H9 (cell line): Measurements from ENCODE around the gene SLF1. TPM values are rescaled to one million over a fixed set of nuclear protein-coding genes. Genes with fewer than 3 reads are reported as not detected.

Experiments used
- DNase-seq: peaks from one replicate; pipeline ENCODE4 v3.0.0-alpha.2; 2017
- H2AFZ ChIP-seq: one replicate; pipeline ENCODE4 v1.6.1; 2013; ENCODE audit warnings: mild to moderate bottlenecking, low read length, control low read depth, moderate library complexity
- H2AK5ac ChIP-seq: 2 replicates; pipeline ENCODE4 v1.6.1; 2013; ENCODE audit warnings: low read length, control low read depth, mixed read lengths; ENCODE audit not compliant: insufficient read length
- H2BK120ac ChIP-seq: one replicate; pipeline ENCODE4 v1.6.1; 2013; ENCODE audit warnings: low read depth, mild to moderate bottlenecking, low read length, control low read depth, inconsistent platforms; ENCODE audit not compliant: poor library complexity, severe bottlenecking
- H2BK12ac ChIP-seq: 2 replicates; pipeline ENCODE4 v1.6.1; 2013; ENCODE audit warnings: low read length, control low read depth, mixed read lengths, low read depth; ENCODE audit not compliant: insufficient read length
- H2BK15ac ChIP-seq: 2 replicates; pipeline ENCODE4 v1.6.1; 2013; ENCODE audit warnings: low read depth, low read length, control low read depth
- H2BK20ac ChIP-seq: one replicate; pipeline ENCODE4 v1.6.1; 2013; ENCODE audit warnings: low read depth, mild to moderate bottlenecking, low read length, control low read depth, inconsistent platforms; ENCODE audit not compliant: poor library complexity, severe bottlenecking
- H2BK5ac ChIP-seq: 2 replicates; pipeline ENCODE4 v1.6.1; 2013; ENCODE audit warnings: low read length, control low read depth, mixed read lengths; ENCODE audit not compliant: insufficient read length
- H3K14ac ChIP-seq: 2 replicates; pipeline ENCODE4 v1.6.1; 2013; ENCODE audit warnings: low read length, control low read depth; ENCODE audit not compliant: insufficient read depth
- H3K18ac ChIP-seq: 2 replicates; pipeline ENCODE4 v1.6.1; 2013; ENCODE audit warnings: low read depth, mild to moderate bottlenecking, mixed read lengths, low read length, control low read depth; ENCODE audit not compliant: insufficient read length
- H3K23ac ChIP-seq: 2 replicates; pipeline ENCODE4 v1.6.1; 2013; ENCODE audit warnings: low read length, control low read depth, mixed read lengths, low read depth; ENCODE audit not compliant: insufficient read length
- H3K23me2 ChIP-seq: 2 replicates; pipeline ENCODE4 v1.6.1; 2013; ENCODE audit warnings: low read depth, mild to moderate bottlenecking, mixed read lengths, low read length, control low read depth; ENCODE audit not compliant: insufficient read length, poor library complexity, severe bottlenecking
- H3K27ac ChIP-seq: 2 replicates; pipeline ENCODE4 v1.5.1; 2013; ENCODE audit warnings: low read length, control low read depth, mixed read lengths, low read depth; ENCODE audit not compliant: insufficient read length
- H3K27me3 ChIP-seq: 2 replicates; pipeline ENCODE4 v1.6.1; 2013; ENCODE audit warnings: low read length, control low read depth, inconsistent platforms; ENCODE audit not compliant: insufficient read depth
- H3K4ac ChIP-seq: 2 replicates; pipeline ENCODE4 v1.6.1; 2013; ENCODE audit warnings: low read depth, mild to moderate bottlenecking, control low read depth, inconsistent platforms, low read length, moderate library complexity
- H3K4me1 ChIP-seq: 2 replicates; pipeline ENCODE4 v1.6.1; 2013; ENCODE audit warnings: low read length, control low read depth, inconsistent platforms; ENCODE audit not compliant: insufficient read depth
- H3K4me2 ChIP-seq: 2 replicates; pipeline ENCODE4 v1.6.1; 2013; ENCODE audit warnings: low read length, control low read depth, mixed read lengths; ENCODE audit not compliant: insufficient read length, insufficient read depth
- H3K56ac ChIP-seq: 2 replicates; pipeline ENCODE4 v1.6.1; 2013; ENCODE audit warnings: low read depth, mild to moderate bottlenecking, mixed read lengths, low read length, control low read depth; ENCODE audit not compliant: insufficient read length
- H3K79me1 ChIP-seq: 2 replicates; pipeline ENCODE4 v1.6.1; 2013; ENCODE audit warnings: low read depth, mild to moderate bottlenecking, moderate library complexity, low read length, control low read depth, inconsistent platforms; ENCODE audit not compliant: insufficient read depth, poor library complexity, severe bottlenecking
- H3K79me2 ChIP-seq: 2 replicates; pipeline ENCODE4 v1.6.1; 2013; ENCODE audit warnings: low read length, control low read depth, inconsistent platforms; ENCODE audit not compliant: insufficient read depth
- H3K9ac ChIP-seq: 2 replicates; pipeline ENCODE4 v1.6.1; 2013; ENCODE audit warnings: low read length, control low read depth, mixed read lengths; ENCODE audit not compliant: insufficient read length; ENCODE audit errors: extremely low read depth
- H3K9me3 ChIP-seq: one replicate; pipeline ENCODE4 v1.6.1; 2013; ENCODE audit warnings: low read depth, low read length, inconsistent platforms; ENCODE audit not compliant: control insufficient read depth
- H3T11ph ChIP-seq: one replicate; pipeline ENCODE4 v1.6.1; 2013; ENCODE audit warnings: mild to moderate bottlenecking, low read length, control low read depth, inconsistent platforms
- H4K20me1 ChIP-seq: one replicate; pipeline ENCODE4 v1.6.1; 2013; ENCODE audit not compliant: control insufficient read depth, insufficient read length, insufficient read depth
- H4K5ac ChIP-seq: 2 replicates; pipeline ENCODE4 v1.6.1; 2013; ENCODE audit warnings: low read depth, mild to moderate bottlenecking, mixed read lengths, low read length, control low read depth; ENCODE audit not compliant: insufficient read length
- H4K8ac ChIP-seq: replicated peaks from 2 replicates; pipeline ENCODE4 v1.6.1; 2013; ENCODE audit warnings: low read length, control low read depth, mixed read lengths, low read depth; ENCODE audit not compliant: insufficient read length
- H4K91ac ChIP-seq: 2 replicates; pipeline ENCODE4 v1.6.1; 2013; ENCODE audit warnings: low read depth, mild to moderate bottlenecking, moderate library complexity, mixed read lengths, low read length, control low read depth; ENCODE audit not compliant: insufficient read length
- H3K27ac Mint-ChIP-seq, 3 experiments: 2 replicates in 2 of 3; 3 replicates in 1 of 3; pipeline ENCODE4 v1.8.0; 2020 to 2021; ENCODE audit warnings: mixed read lengths in 3 of 3, mild to moderate bottlenecking in 1 of 3, moderate library complexity in 1 of 3
- H3K27me3 Mint-ChIP-seq: 2 replicates; pipeline ENCODE4 v1.8.0; 2021; ENCODE audit warnings: low read depth, mild to moderate bottlenecking, moderate library complexity, mixed read lengths
- H3K36me3 Mint-ChIP-seq, 3 experiments: 2 replicates in 2 of 3; 3 replicates in 1 of 3; pipeline ENCODE4 v1.8.0; 2020 to 2021; ENCODE audit warnings: low read depth in 3 of 3, mixed read lengths in 3 of 3; ENCODE audit not compliant: insufficient read depth in 1 of 3
- H3K4me1 Mint-ChIP-seq, 2 experiments: 2 replicates each; pipeline ENCODE4 v1.8.0; 2020; ENCODE audit warnings: mixed read lengths in 2 of 2
- H3K4me3 Mint-ChIP-seq, 2 experiments: 2 replicates in 1 of 2; 3 replicates in 1 of 2; pipeline ENCODE4 v1.8.0; 2020 to 2021; ENCODE audit warnings: mild to moderate bottlenecking in 2 of 2, mixed read lengths in 2 of 2, moderate library complexity in 1 of 2
- H3K9me3 Mint-ChIP-seq, 2 experiments: 2 replicates in 1 of 2; 3 replicates in 1 of 2; pipeline ENCODE4 v1.8.0; 2020; ENCODE audit warnings: mild to moderate bottlenecking in 2 of 2, mixed read lengths in 2 of 2, moderate library complexity in 1 of 2
- WGBS: extraction: QIAGEN DNeasy Blood & Tissue Kit; methylation state at CpG from one replicate; pipeline ENCODE4 v1.1.7; 2013; ENCODE audit warnings: missing lambda C conversion rate, low lambda C conversion rate, mixed read lengths; ENCODE audit not compliant: insufficient read length; ENCODE audit errors: extremely low coverage; 5-methylcytosine and 5-hydroxymethylcytosine counted together
- total RNA-seq: library from RNA; stranded (reverse); gene quantifications from 2 replicates; pipeline ENCODE4 v1.2.1, GENCODE V29; 2021
- TF ChIP-seq, protein P1 (sequence below): fragments of 200-600 bp; sonication (generic); conservative IDR thresholded peaks from 3 replicates; pipeline ENCODE4 v1.8.0; 2021; ENCODE audit warnings: antibody characterized with exemption, mild to moderate bottlenecking

Gene SLF1
- total RNA-seq, 1 experiment from 2014 or later, result 12.5 TPM

DNA sequence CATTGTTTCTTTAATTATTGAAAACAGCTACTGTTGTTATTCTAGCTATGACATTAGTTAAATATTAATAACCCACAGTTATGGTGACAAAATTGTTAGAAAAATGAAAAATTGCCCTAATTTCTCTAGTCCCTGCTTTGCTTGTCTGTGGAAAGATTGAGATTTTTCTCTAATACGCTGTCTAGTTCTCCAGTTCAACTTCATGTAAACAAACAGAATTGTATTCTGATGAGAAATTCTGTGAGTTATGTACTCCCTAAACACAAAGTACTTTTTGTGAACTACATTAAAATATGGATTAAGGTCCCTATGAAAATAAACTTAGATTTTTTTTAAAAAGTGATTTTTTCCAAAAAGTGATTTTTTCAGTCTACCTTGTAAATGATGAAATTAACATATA lies 8.7 kb downstream of the SLF1 start:
- Histone ChIP-seq H4K91ac (no peak overlapping the region), H2BK5ac (no peak overlapping the region), H2BK20ac (no peak overlapping the region), H3T11ph (no peak overlapping the region), H2BK12ac (no peak overlapping the region), H3K9me3 (no peaks in the 10 kb centered on the region), H4K5ac (no peak overlapping the region), H2AFZ (no peak overlapping the region), H3K9ac (no peak overlapping the region), H4K8ac (no peak overlapping the region), H3K23ac (no peak overlapping the region), H3K18ac (no peak overlapping the region), H3K27ac (no peak overlapping the region), H4K20me1 (no peaks in the 10 kb centered on the region), H3K56ac (no peak overlapping the region), H2BK15ac (no peak overlapping the region), H3K79me1 (no peaks in the 10 kb centered on the region), H2AK5ac (no peak overlapping the region), H3K14ac (no peak overlapping the region), H2BK120ac (no peak overlapping the region), H3K27me3 (no peaks in the 10 kb centered on the region), H3K23me2 (no peaks in the 10 kb centered on the region), H3K79me2 (no peaks in the 10 kb centered on the region), H3K4me1 (no peaks in the 10 kb centered on the region), H3K4me2 (no peak overlapping the region), H3K4ac (no peak overlapping the region)
- TF ChIP-seq, protein P1, sequence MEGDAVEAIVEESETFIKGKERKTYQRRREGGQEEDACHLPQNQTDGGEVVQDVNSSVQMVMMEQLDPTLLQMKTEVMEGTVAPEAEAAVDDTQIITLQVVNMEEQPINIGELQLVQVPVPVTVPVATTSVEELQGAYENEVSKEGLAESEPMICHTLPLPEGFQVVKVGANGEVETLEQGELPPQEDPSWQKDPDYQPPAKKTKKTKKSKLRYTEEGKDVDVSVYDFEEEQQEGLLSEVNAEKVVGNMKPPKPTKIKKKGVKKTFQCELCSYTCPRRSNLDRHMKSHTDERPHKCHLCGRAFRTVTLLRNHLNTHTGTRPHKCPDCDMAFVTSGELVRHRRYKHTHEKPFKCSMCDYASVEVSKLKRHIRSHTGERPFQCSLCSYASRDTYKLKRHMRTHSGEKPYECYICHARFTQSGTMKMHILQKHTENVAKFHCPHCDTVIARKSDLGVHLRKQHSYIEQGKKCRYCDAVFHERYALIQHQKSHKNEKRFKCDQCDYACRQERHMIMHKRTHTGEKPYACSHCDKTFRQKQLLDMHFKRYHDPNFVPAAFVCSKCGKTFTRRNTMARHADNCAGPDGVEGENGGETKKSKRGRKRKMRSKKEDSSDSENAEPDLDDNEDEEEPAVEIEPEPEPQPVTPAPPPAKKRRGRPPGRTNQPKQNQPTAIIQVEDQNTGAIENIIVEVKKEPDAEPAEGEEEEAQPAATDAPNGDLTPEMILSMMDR, result no peak
- no peaks in the 10 kb centered on the region for H3K9me3 Mint-ChIP-seq
- no peaks in the 10 kb centered on the region for H3K27me3 Mint-ChIP-seq
- H3K4me1 Mint-ChIP-seq, result no peaks in the 10 kb centered on the region
- no CpG with 5 or more reads among the region's 1 CpG for WGBS
- no peak for DNase-seq
- H3K27ac Mint-ChIP-seq, result no peak overlapping the region
- H3K4me3 Mint-ChIP-seq, result no peak overlapping the region
- H3K36me3 Mint-ChIP-seq, result peaks cover 24 to 31% (median 26%) of the 10 kb centered on the region in 3 experiments
